Sigmoid colon (tissue), 7 donors: ENCODE results near the gene ZBTB2. TPM values are rescaled to one million over a fixed set of nuclear protein-coding genes. Genes with fewer than 3 reads are reported as not detected.

Source experiments
- DNase-seq: peaks from one replicate; pipeline ENCODE4 v3.0.0-alpha.2; 2019
- H3K27ac ChIP-seq, 4 donors: fragments of 200-600 bp; sonication (generic); one replicate each; pipeline ENCODE4 v1.5.1; 2016 to 2019; ENCODE audit warnings: mild to moderate bottlenecking in 1 of 4
- H3K27me3 ChIP-seq, 3 donors: fragments of 200-600 bp; sonication (generic); one replicate each; pipeline ENCODE4 v1.5.1; 2019; ENCODE audit warnings: mild to moderate bottlenecking in 1 of 3
- H3K36me3 ChIP-seq, 4 donors: fragments of 200-600 bp; sonication (generic); one replicate each; pipeline ENCODE4 v1.5.1; 2016 to 2019
- H3K4me1 ChIP-seq, 4 donors: fragments of 200-600 bp; sonication (generic); one replicate each; pipeline ENCODE4 v1.5.1; 2017 to 2019
- H3K4me3 ChIP-seq, 4 donors: fragments of 200-600 bp; sonication (generic); one replicate each; pipeline ENCODE4 v1.5.1; 2017 to 2019; ENCODE audit warnings: mild to moderate bottlenecking in 2 of 4, moderate library complexity in 1 of 4
- H3K9me3 ChIP-seq, 4 donors: fragments of 200-600 bp in 3 of 4; sonication (generic) in 3 of 4; one replicate each; pipeline versions ENCODE4 v1.5.1 to v1.6.1; 2013 to 2019
- CTCF ChIP-seq, 4 experiments: fragments of 450-650 bp in 3 of 4; fragments of 200-600 bp in 1 of 4; IDR thresholded peaks; one replicate each; pipeline ENCODE4 v1.5.1; 2016 to 2019; ENCODE audit warnings: antibody characterized with exemption in 4 of 4, mild to moderate bottlenecking in 3 of 4, moderate library complexity in 2 of 4
- EP300 ChIP-seq, 4 donors: sonication (generic); formaldehyde crosslinking; IDR thresholded peaks; one replicate each; pipeline ENCODE4 v1.6.1; 2017; ENCODE audit warnings: antibody characterized with exemption in 4 of 4
- POLR2A ChIP-seq, 2 donors: fragments of 450-650 bp; IDR thresholded peaks; one replicate each; pipeline ENCODE4 v1.6.1; 2016; ENCODE audit warnings: antibody characterized with exemption in 2 of 2, mild to moderate bottlenecking in 2 of 2, moderate library complexity in 2 of 2
- POLR2AphosphoS5 ChIP-seq, 4 donors: sonication (generic); formaldehyde crosslinking; IDR thresholded peaks; one replicate each; pipeline ENCODE4 v1.6.1; 2017; ENCODE audit warnings: antibody characterized with exemption in 4 of 4
- WGBS, 2 donors: extraction: QIAGEN DNeasy Blood & Tissue Kit; methylation state at CpG; one replicate each; pipeline ENCODE4 v1.1.7; 2013; 5-methylcytosine and 5-hydroxymethylcytosine counted together
- intact Hi-C: fragments of 100-400 bp; cut with DNase I; formaldehyde crosslinking; loops from one replicate; pipeline ENCODE4 v1.15.1; 2023
- polyA plus RNA-seq, 3 donors: library from polyadenylated mRNA; stranded (reverse); fragments of 200-250 nt; gene quantifications; one replicate each; pipeline ENCODE4 v1.2.3, GENCODE V29; 2013
- total RNA-seq, 4 donors: library from RNA; depleted of rRNA; stranded (reverse); fragments of >200 nt; gene quantifications; one replicate each; pipeline ENCODE4 v1.1.0, GENCODE V29; 2016
- donor health status: healthy with polysubstance abuse.
- donor health status: Bipolar disorder and iron deficiency.
- donor health status: healthy.

ZBTB2 gene
- total and polyA plus RNA-seq, 7 donors = 5.8 to 11.5 (median 8.6) TPM

- intact Hi-C loops = no loop called here
- no peaks in the 10 kb centered on the region for H3K9me3 ChIP-seq
- 85 to 89% methylated on average over 11 of the region's 11 CpGs for WGBS, 2 donors
- H3K27me3 ChIP-seq = no peaks in the 10 kb centered on the region
- H3K4me3 ChIP-seq = no peak overlapping the region
- H3K27ac ChIP-seq = peak overlapping the region in 2 of 4 donors; percentile 37 to 44
- no peak for DNase-seq
- peaks cover 0 to 10% (median 3%) of the 10 kb centered on the region in 4 donors for H3K36me3 ChIP-seq
- TF ChIP-seq POLR2A (IDR thresholded peaks at IDR 0.05) = no peak
- TF ChIP-seq CTCF (IDR thresholded peaks at IDR 0.05) = no peak
- TF ChIP-seq POLR2AphosphoS5 (IDR thresholded peaks at IDR 0.05) = peak in 2 of 4 donors; percentile 5 to 13
- peaks cover 0 to 34% (median 16%) of the 10 kb centered on the region in 4 donors for H3K4me1 ChIP-seq
Measured at GRCh38 chr6:151338651-151339200, 52.6 kb downstream of the ZBTB2 start.

GRCh38 chr6:151335930-151336329 is 55.4 kb downstream of the ZBTB2 start:
- Histone ChIP-seq H3K27me3 (no peaks in the 10 kb centered on the region), H3K4me3 (no peak overlapping the region), H3K9me3 (no peaks in the 10 kb centered on the region), H3K27ac (no peak overlapping the region), H3K4me1 (peaks cover 0 to 25% (median 11%) of the 10 kb centered on the region in 4 donors), H3K36me3 (no peaks in the 10 kb centered on the region)
- DNase-seq = no peak
- intact Hi-C loops = loop anchor here (1.0 kb wide), 1 partner anchor 444 kb away; no protein-coding TSS in a partner anchor
- TF ChIP-seq POLR2A (IDR thresholded peaks at IDR 0.05) (no peak), CTCF (IDR thresholded peaks at IDR 0.05) (no peak), EP300 (IDR thresholded peaks at IDR 0.05) (no peak), POLR2AphosphoS5 (IDR thresholded peaks at IDR 0.05) (no peak)

GRCh38 chr6:151330130-151330696 is 61.1 kb downstream of the ZBTB2 start:
- peak in 1 of 4 donors; percentile 8 for TF ChIP-seq POLR2AphosphoS5 (IDR thresholded peaks at IDR 0.05)
- TF ChIP-seq CTCF (IDR thresholded peaks at IDR 0.05) = no peak
- no peak for TF ChIP-seq EP300 (IDR thresholded peaks at IDR 0.05)
- no peak for TF ChIP-seq POLR2A (IDR thresholded peaks at IDR 0.05)
- no peaks in the 10 kb centered on the region for H3K9me3 ChIP-seq
- peak overlapping the region in 3 of 4 donors; percentile 7 to 93 (median 54) for H3K27ac ChIP-seq
- H3K27me3 ChIP-seq = no peaks in the 10 kb centered on the region
- H3K36me3 ChIP-seq = no peaks in the 10 kb centered on the region
- no peak overlapping the region for H3K4me3 ChIP-seq
- WGBS, 2 donors = 64 to 77% methylated on average over 6 of the region's 6 CpGs
- no peak for DNase-seq
- intact Hi-C loops = no loop called here
- peaks cover 0 to 36% (median 20%) of the 10 kb centered on the region in 4 donors for H3K4me1 ChIP-seq

GRCh38 chr6:151327101-151327500 is 64.3 kb downstream of the ZBTB2 start:
- intact Hi-C loops = no loop called here
- Histone ChIP-seq H3K4me1 (peaks cover 0 to 52% (median 38%) of the 10 kb centered on the region in 4 donors), H3K36me3 (no peaks in the 10 kb centered on the region), H3K4me3 (no peak overlapping the region), H3K9me3 (no peaks in the 10 kb centered on the region), H3K27me3 (no peaks in the 10 kb centered on the region), H3K27ac (peak overlapping the region in 2 of 4 donors; percentile 86 to 93)
- TF ChIP-seq EP300 (IDR thresholded peaks at IDR 0.05) = no peak
- no peak for TF ChIP-seq CTCF (IDR thresholded peaks at IDR 0.05)
- TF ChIP-seq POLR2AphosphoS5 (IDR thresholded peaks at IDR 0.05) = no peak
- DNase-seq = no peak
- WGBS, 2 donors = 61 to 77% methylated on average over 4 of the region's 4 CpGs
